ENCODE data around the gene FAM131A.

- TF ChIP-seq, protein P1, sequence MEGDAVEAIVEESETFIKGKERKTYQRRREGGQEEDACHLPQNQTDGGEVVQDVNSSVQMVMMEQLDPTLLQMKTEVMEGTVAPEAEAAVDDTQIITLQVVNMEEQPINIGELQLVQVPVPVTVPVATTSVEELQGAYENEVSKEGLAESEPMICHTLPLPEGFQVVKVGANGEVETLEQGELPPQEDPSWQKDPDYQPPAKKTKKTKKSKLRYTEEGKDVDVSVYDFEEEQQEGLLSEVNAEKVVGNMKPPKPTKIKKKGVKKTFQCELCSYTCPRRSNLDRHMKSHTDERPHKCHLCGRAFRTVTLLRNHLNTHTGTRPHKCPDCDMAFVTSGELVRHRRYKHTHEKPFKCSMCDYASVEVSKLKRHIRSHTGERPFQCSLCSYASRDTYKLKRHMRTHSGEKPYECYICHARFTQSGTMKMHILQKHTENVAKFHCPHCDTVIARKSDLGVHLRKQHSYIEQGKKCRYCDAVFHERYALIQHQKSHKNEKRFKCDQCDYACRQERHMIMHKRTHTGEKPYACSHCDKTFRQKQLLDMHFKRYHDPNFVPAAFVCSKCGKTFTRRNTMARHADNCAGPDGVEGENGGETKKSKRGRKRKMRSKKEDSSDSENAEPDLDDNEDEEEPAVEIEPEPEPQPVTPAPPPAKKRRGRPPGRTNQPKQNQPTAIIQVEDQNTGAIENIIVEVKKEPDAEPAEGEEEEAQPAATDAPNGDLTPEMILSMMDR (conservative IDR thresholded peaks at IDR 0.05; ENCODE audit: low read length): no peak
- no peak for TF ChIP-seq EZH2phosphoT487 (IDR thresholded peaks at IDR 0.05; ENCODE audit: borderline replicate concordance, low read depth, low read length)
Observed at GRCh38 chr3:184372911-184373310, 35.5 kb downstream of the FAM131A start.
